OCI-LY1 (cell line): ENCODE measurements around the gene CYYR1.

ENCODE experiments used
- H2AFZ ChIP-seq: fragments of 200-600 bp; sonication (generic), shearing (Covaris generic); 2 replicates; pipeline ENCODE4 v1.6.0; 2014; ENCODE audit warnings: antibody characterized with exemption, mild to moderate bottlenecking, low read length
- H3F3A ChIP-seq: fragments of 200-600 bp; sonication (generic), shearing (Covaris generic); 2 replicates; pipeline ENCODE4 v1.6.0; 2014; ENCODE audit warnings: mild to moderate bottlenecking, antibody characterized with exemption, low read length, moderate library complexity; ENCODE audit not compliant: insufficient read depth
- H3K27ac ChIP-seq: fragments of 200-600 bp; sonication (generic); 2 replicates; pipeline ENCODE4 v1.5.1; 2014; ENCODE audit warnings: low read length, mixed run types, mild to moderate bottlenecking, low read depth; ENCODE audit not compliant: poor library complexity, severe bottlenecking
- H3K27me3 ChIP-seq: fragments of 200-600 bp; sonication (generic); 2 replicates; pipeline ENCODE4 v1.6.0; 2014; ENCODE audit warnings: antibody characterized with exemption, mild to moderate bottlenecking, low read length, moderate library complexity; ENCODE audit not compliant: insufficient read depth
- H3K36me3 ChIP-seq: fragments of 200-600 bp; sonication (generic); 2 replicates; pipeline ENCODE4 v1.6.1; 2014; ENCODE audit warnings: mild to moderate bottlenecking, antibody characterized with exemption, low read length, moderate library complexity, mixed read lengths; ENCODE audit not compliant: insufficient read depth
- H3K4me1 ChIP-seq: fragments of 200-600 bp; sonication (generic); 2 replicates; pipeline ENCODE4 v1.5.1; 2014; ENCODE audit warnings: mild to moderate bottlenecking, low read length, moderate library complexity; ENCODE audit not compliant: insufficient read depth, severe bottlenecking
- H3K4me2 ChIP-seq: fragments of 200-600 bp; sonication (generic), shearing (Covaris generic); 2 replicates; pipeline ENCODE4 v1.6.1; 2014; ENCODE audit warnings: low read length
- H3K4me3 ChIP-seq: fragments of 200-600 bp; sonication (generic); 2 replicates; pipeline ENCODE4 v1.5.1; 2014; ENCODE audit warnings: low read length, low read depth, mild to moderate bottlenecking, mixed read lengths; ENCODE audit not compliant: poor library complexity, severe bottlenecking
- H3K79me2 ChIP-seq: fragments of 200-600 bp; shearing (Covaris generic); 2 replicates; pipeline ENCODE4 v1.6.1; 2016; ENCODE audit warnings: mixed run types, low read length, mixed read lengths; ENCODE audit not compliant: insufficient read depth
- H3K9ac ChIP-seq: fragments of 200-600 bp; sonication (generic), shearing (Covaris generic); 2 replicates; pipeline ENCODE4 v1.6.1; 2014; ENCODE audit warnings: mild to moderate bottlenecking, low read length, mixed read lengths
- H3K9me2 ChIP-seq: fragments of 200-600 bp; sonication (generic), shearing (Covaris generic); 2 replicates; pipeline ENCODE4 v1.6.1; 2014; ENCODE audit warnings: low read depth, mild to moderate bottlenecking, low read length, mixed read lengths
- H3K9me3 ChIP-seq: fragments of 200-600 bp; shearing (Covaris generic); 2 replicates; pipeline ENCODE4 v1.6.1; 2014; ENCODE audit warnings: low read length, mixed read lengths
- H4K20me1 ChIP-seq: fragments of 200-600 bp; sonication (generic), shearing (Covaris generic); 2 replicates; pipeline ENCODE4 v1.6.0; 2016; ENCODE audit warnings: mild to moderate bottlenecking, low read length; ENCODE audit not compliant: insufficient read depth
- CTCF ChIP-seq: fragments of 200-600 bp; sonication (generic), shearing (Covaris generic); IDR thresholded peaks from 2 replicates; pipeline ENCODE4 v1.5.1; 2017; ENCODE audit warnings: mild to moderate bottlenecking, antibody characterized with exemption, low read length, moderate library complexity, mixed read lengths
- EZH2 ChIP-seq: fragments of 200-600 bp; sonication (generic), shearing (Covaris generic); IDR thresholded peaks from 2 replicates; pipeline ENCODE4 v1.8.0; 2017; ENCODE audit warnings: borderline replicate concordance, mixed run types, mild to moderate bottlenecking, antibody characterized with exemption, low read length, moderate library complexity, mixed read lengths

The CYYR1 gene

GRCh38 chr21:26470351-26471098 lies 102.6 kb downstream of the CYYR1 start:
- no peak overlapping the region for H3K9ac ChIP-seq
- H3K9me2 ChIP-seq: no peaks in the 10 kb centered on the region
- H3K27me3 ChIP-seq: no peaks in the 10 kb centered on the region
- H3K4me2 ChIP-seq: no peak overlapping the region
- no peaks in the 10 kb centered on the region for H4K20me1 ChIP-seq
- no peaks in the 10 kb centered on the region for H3K79me2 ChIP-seq
- no peaks in the 10 kb centered on the region for H3F3A ChIP-seq
- no peak for TF ChIP-seq EZH2
- no peak for TF ChIP-seq CTCF
- H3K9me3 ChIP-seq: no peaks in the 10 kb centered on the region
- H3K4me3 ChIP-seq: no peak overlapping the region
- H3K4me1 ChIP-seq: no peaks in the 10 kb centered on the region
- no peaks in the 10 kb centered on the region for H3K36me3 ChIP-seq
- H2AFZ ChIP-seq: no peak overlapping the region
- no peak overlapping the region for H3K27ac ChIP-seq

- Histone ChIP-seq H3K79me2 (no peaks in the 10 kb centered on the region), H3K9me2 (no peaks in the 10 kb centered on the region), H4K20me1 (no peaks in the 10 kb centered on the region), H3K36me3 (no peaks in the 10 kb centered on the region), H2AFZ (no peak overlapping the region), H3K27me3 (no peaks in the 10 kb centered on the region), H3K9me3 (no peaks in the 10 kb centered on the region), H3F3A (no peaks in the 10 kb centered on the region), H3K9ac (no peak overlapping the region), H3K4me3 (no peak overlapping the region), H3K27ac (no peak overlapping the region), H3K4me1 (no peaks in the 10 kb centered on the region), H3K4me2 (no peak overlapping the region)
- TF ChIP-seq CTCF (no peak), EZH2 (no peak)
Measured at GRCh38 chr21:26469789-26470188, 103.3 kb downstream of the CYYR1 start.

- no peaks in the 10 kb centered on the region for H4K20me1 ChIP-seq
- H3K9me3 ChIP-seq: no peaks in the 10 kb centered on the region
- no peak overlapping the region for H3K4me3 ChIP-seq
- no peaks in the 10 kb centered on the region for H3K79me2 ChIP-seq
- H3K36me3 ChIP-seq: no peaks in the 10 kb centered on the region
- no peak overlapping the region for H2AFZ ChIP-seq
- H3K9ac ChIP-seq: no peak overlapping the region
- H3K4me2 ChIP-seq: no peak overlapping the region
- H3K27me3 ChIP-seq: no peaks in the 10 kb centered on the region
- H3K4me1 ChIP-seq: no peaks in the 10 kb centered on the region
- no peaks in the 10 kb centered on the region for H3K9me2 ChIP-seq
- no peaks in the 10 kb centered on the region for H3F3A ChIP-seq
- no peak for TF ChIP-seq CTCF
- no peak for TF ChIP-seq EZH2
- no peak overlapping the region for H3K27ac ChIP-seq
Measured at GRCh38 chr21:26465916-26466315, 107.2 kb downstream of the CYYR1 start.
